ENCODE results near the gene CLMN. TPM values are rescaled to one million over a fixed set of nuclear protein-coding genes. Genes with fewer than 3 reads are reported as not detected.

CLMN gene
- total RNA-seq, 2 donors from 2014 or later = 24.6 to 39.3 TPM

- no peak overlapping the region for H3K4me3 ChIP-seq
- intact Hi-C loops (cut with DNase I) = no loop called here
- H3K4me1 ChIP-seq (replicated peaks) = no peaks in the 10 kb centered on the region
- 95% methylated on average over 3 of the region's 3 CpGs for WGBS
- H3K9me3 ChIP-seq = no peaks in the 10 kb centered on the region
- DNase-seq (ENCODE audit: low spot score) = no peak
- H3K36me3 ChIP-seq = no peaks in the 10 kb centered on the region
- H3K27ac ChIP-seq = no peak overlapping the region
- TF ChIP-seq POLR2AphosphoS5 (IDR thresholded peaks at IDR 0.05) (no peak), POLR2A (IDR thresholded peaks at IDR 0.05) (no peak), CTCF (IDR thresholded peaks at IDR 0.05) (no peak)
- H3K27me3 ChIP-seq (replicated peaks; ENCODE audit: insufficient read depth) = no peaks in the 10 kb centered on the region
These were observed 154.2 kb downstream of the CLMN start for GRCh38 chr14:95165517-95165916.

- intact Hi-C loops (cut with DNase I) = no loop called here
- DNase-seq (ENCODE audit: low spot score) = no peak
- 96% methylated on average over 1 of the region's 1 CpG for WGBS
- Histone ChIP-seq H3K27me3 (replicated peaks; ENCODE audit: insufficient read depth) (no peaks in the 10 kb centered on the region), H3K4me1 (replicated peaks) (no peaks in the 10 kb centered on the region), H3K27ac (no peak overlapping the region), H3K9me3 (no peaks in the 10 kb centered on the region), H3K36me3 (no peaks in the 10 kb centered on the region), H3K4me3 (no peak overlapping the region)
- TF ChIP-seq CTCF (IDR thresholded peaks at IDR 0.05) (no peak), POLR2A (IDR thresholded peaks at IDR 0.05) (no peak), POLR2AphosphoS5 (IDR thresholded peaks at IDR 0.05) (no peak)
These were observed 155.2 kb downstream of the CLMN start for GRCh38 chr14:95164506-95164905.

GRCh38 chr14:95163666-95164065, 156.0 kb downstream of the CLMN start:
- no peak overlapping the region for H3K27ac ChIP-seq
- H3K36me3 ChIP-seq = no peaks in the 10 kb centered on the region
- intact Hi-C loops (cut with DNase I) = no loop called here
- TF ChIP-seq POLR2A (IDR thresholded peaks at IDR 0.05) = no peak
- no peak for TF ChIP-seq POLR2AphosphoS5 (IDR thresholded peaks at IDR 0.05)
- no peak for TF ChIP-seq CTCF (IDR thresholded peaks at IDR 0.05)
- H3K9me3 ChIP-seq = no peaks in the 10 kb centered on the region
- WGBS = 88% methylated on average over 3 of the region's 3 CpGs
- no peaks in the 10 kb centered on the region for H3K27me3 ChIP-seq (replicated peaks; ENCODE audit: insufficient read depth)
- H3K4me3 ChIP-seq = no peak overlapping the region
- DNase-seq (ENCODE audit: low spot score) = no peak
- H3K4me1 ChIP-seq (replicated peaks) = no peaks in the 10 kb centered on the region

GRCh38 chr14:95163132-95163531, 156.6 kb downstream of the CLMN start:
- no peak overlapping the region for H3K4me3 ChIP-seq
- intact Hi-C loops (cut with DNase I) = no loop called here
- no peaks in the 10 kb centered on the region for H3K9me3 ChIP-seq
- no peaks in the 10 kb centered on the region for H3K36me3 ChIP-seq
- no peak for DNase-seq (ENCODE audit: low spot score)
- TF ChIP-seq POLR2A (IDR thresholded peaks at IDR 0.05) (no peak), CTCF (IDR thresholded peaks at IDR 0.05) (no peak), POLR2AphosphoS5 (IDR thresholded peaks at IDR 0.05) (no peak)
- WGBS = 70% methylated on average over 2 of the region's 2 CpGs
- H3K4me1 ChIP-seq (replicated peaks) = no peaks in the 10 kb centered on the region
- H3K27ac ChIP-seq = no peak overlapping the region
- H3K27me3 ChIP-seq (replicated peaks; ENCODE audit: insufficient read depth) = no peaks in the 10 kb centered on the region

GRCh38 chr14:95162641-95163040, 157.1 kb downstream of the CLMN start:
- intact Hi-C loops (cut with DNase I) = no loop called here
- DNase-seq (ENCODE audit: low spot score) = no peak
- H3K27ac ChIP-seq = no peak overlapping the region
- no peaks in the 10 kb centered on the region for H3K36me3 ChIP-seq
- H3K4me1 ChIP-seq (replicated peaks) = no peaks in the 10 kb centered on the region
- H3K9me3 ChIP-seq = no peaks in the 10 kb centered on the region
- 35% methylated on average over 2 of the region's 2 CpGs for WGBS
- TF ChIP-seq CTCF (IDR thresholded peaks at IDR 0.05) (no peak), POLR2AphosphoS5 (IDR thresholded peaks at IDR 0.05) (no peak), POLR2A (IDR thresholded peaks at IDR 0.05) (no peak)
- no peak overlapping the region for H3K4me3 ChIP-seq
- H3K27me3 ChIP-seq (replicated peaks; ENCODE audit: insufficient read depth) = no peaks in the 10 kb centered on the region

All from prostate gland (tissue), 2 donors.